Thoracic aorta (tissue), 2 donors: ENCODE results near the gene DHRSX. TPM values are rescaled to one million over a fixed set of nuclear protein-coding genes. Genes with fewer than 3 reads are reported as not detected.

Experiments used
- ATAC-seq: fragments of 150-250 bp; one replicate; pipeline ENCODE4 v1.8.0; 2017; ENCODE audit warnings: low read depth; ENCODE audit not compliant: insufficient number of reproducible peaks, low FRiP score
- DNase-seq: peaks from one replicate; pipeline ENCODE4 v3.0.0-alpha.2; 2020; ENCODE audit warnings: low spot score
- H3K27ac ChIP-seq, 2 donors: fragments of 200-600 bp; sonication (generic); 1 replicate in 1 of 2; 2 replicates in 1 of 2; pipeline ENCODE4 v1.5.1; 2016; ENCODE audit warnings: mild to moderate bottlenecking in 2 of 2, moderate library complexity in 2 of 2
- H3K27me3 ChIP-seq: fragments of 200-600 bp; sonication (generic); replicated peaks from 2 replicates; pipeline ENCODE4 v1.6.0; 2016; ENCODE audit warnings: mild to moderate bottlenecking; ENCODE audit not compliant: insufficient read depth
- H3K36me3 ChIP-seq: fragments of 200-600 bp; sonication (generic); one replicate; pipeline ENCODE4 v1.5.1; 2016
- H3K4me1 ChIP-seq, 2 donors: fragments of 200-600 bp; sonication (generic); 1 replicate in 1 of 2; 2 replicates in 1 of 2; pipeline versions ENCODE4 v1.5.1 to v1.6.0; 2016; ENCODE audit warnings: low read depth in 2 of 2, mild to moderate bottlenecking in 1 of 2; ENCODE audit not compliant: control insufficient read depth in 1 of 2
- H3K4me3 ChIP-seq: fragments of 200-600 bp; sonication (generic); 2 replicates; pipeline ENCODE4 v1.5.1; 2016; ENCODE audit warnings: mild to moderate bottlenecking
- H3K9me3 ChIP-seq: fragments of 200-600 bp; sonication (generic); 2 replicates; pipeline ENCODE4 v1.5.1; 2016
- total RNA-seq, 2 donors: library from RNA; depleted of rRNA; stranded (reverse); fragments of >200 nt; gene quantifications; one replicate each; pipeline versions ENCODE4 v1.1.0 to v1.2.3, GENCODE V29; 2016
- TF ChIP-seq, protein P1 (sequence below): fragments of 200-600 bp; sonication (generic); IDR thresholded peaks from one replicate; pipeline ENCODE4 v1.5.1; 2019; ENCODE audit warnings: antibody characterized with exemption

The DHRSX gene
- total RNA-seq, 2 donors from 2014 or later: 14.9 to 16.8 TPM

DNA sequence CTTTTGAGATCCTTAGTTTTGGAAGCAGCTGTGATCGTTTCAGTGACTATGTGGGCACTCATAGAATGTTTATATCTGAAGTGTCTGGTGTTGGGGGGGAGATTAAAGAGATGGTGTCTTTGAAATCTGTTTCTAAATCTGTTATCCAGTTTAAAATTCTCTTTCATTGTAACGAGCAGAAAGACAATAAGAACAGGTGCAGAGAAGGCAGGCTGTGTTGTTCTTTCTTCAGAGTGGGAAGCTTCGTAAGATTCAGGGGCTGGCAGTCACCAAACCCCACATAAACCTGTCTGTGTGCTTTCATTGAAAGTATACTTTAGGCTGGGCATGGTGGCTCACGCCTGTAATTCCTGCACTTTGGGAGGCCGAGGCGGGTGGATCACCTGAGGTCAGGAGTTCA lies 16.3 kb upstream of the DHRSX start:
- Histone ChIP-seq H3K36me3 (no peaks in the 10 kb centered on the region), H3K4me3 (no peak overlapping the region), H3K9me3 (no peaks in the 10 kb centered on the region), H3K27me3 (no peaks in the 10 kb centered on the region), H3K4me1 (no peaks in the 10 kb centered on the region), H3K27ac (no peak overlapping the region)
- no peak for DNase-seq
- TF ChIP-seq, protein P1, sequence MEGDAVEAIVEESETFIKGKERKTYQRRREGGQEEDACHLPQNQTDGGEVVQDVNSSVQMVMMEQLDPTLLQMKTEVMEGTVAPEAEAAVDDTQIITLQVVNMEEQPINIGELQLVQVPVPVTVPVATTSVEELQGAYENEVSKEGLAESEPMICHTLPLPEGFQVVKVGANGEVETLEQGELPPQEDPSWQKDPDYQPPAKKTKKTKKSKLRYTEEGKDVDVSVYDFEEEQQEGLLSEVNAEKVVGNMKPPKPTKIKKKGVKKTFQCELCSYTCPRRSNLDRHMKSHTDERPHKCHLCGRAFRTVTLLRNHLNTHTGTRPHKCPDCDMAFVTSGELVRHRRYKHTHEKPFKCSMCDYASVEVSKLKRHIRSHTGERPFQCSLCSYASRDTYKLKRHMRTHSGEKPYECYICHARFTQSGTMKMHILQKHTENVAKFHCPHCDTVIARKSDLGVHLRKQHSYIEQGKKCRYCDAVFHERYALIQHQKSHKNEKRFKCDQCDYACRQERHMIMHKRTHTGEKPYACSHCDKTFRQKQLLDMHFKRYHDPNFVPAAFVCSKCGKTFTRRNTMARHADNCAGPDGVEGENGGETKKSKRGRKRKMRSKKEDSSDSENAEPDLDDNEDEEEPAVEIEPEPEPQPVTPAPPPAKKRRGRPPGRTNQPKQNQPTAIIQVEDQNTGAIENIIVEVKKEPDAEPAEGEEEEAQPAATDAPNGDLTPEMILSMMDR: no peak
- no peak for ATAC-seq

DNA sequence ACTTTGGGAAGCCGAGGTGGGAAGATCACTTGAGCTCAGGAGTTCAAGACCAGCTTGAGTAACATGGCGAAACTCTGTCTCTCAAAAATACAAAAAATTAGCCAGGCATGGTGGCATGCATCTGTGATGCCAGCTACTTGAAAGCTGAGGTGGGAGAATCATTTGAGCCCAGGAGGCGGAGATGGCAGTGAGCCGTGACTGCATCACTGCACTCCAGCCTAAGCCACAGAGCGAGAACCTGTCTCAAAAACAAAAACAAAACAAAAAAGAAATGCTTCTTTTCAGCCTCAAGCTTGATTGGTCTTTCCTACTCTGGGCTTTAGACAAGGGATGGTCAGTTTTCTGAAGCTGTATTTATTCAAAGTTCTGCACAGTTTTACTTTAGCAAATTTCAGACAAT lies 15.8 kb upstream of the DHRSX start:
- no peak overlapping the region for H3K27ac ChIP-seq
- H3K9me3 ChIP-seq: no peaks in the 10 kb centered on the region
- DNase-seq (no peak), ATAC-seq (no peak)
- no peak overlapping the region for H3K4me3 ChIP-seq
- no peaks in the 10 kb centered on the region for H3K36me3 ChIP-seq
- H3K27me3 ChIP-seq: no peaks in the 10 kb centered on the region
- TF ChIP-seq, protein P1: no peak
- H3K4me1 ChIP-seq: no peaks in the 10 kb centered on the region

DNA sequence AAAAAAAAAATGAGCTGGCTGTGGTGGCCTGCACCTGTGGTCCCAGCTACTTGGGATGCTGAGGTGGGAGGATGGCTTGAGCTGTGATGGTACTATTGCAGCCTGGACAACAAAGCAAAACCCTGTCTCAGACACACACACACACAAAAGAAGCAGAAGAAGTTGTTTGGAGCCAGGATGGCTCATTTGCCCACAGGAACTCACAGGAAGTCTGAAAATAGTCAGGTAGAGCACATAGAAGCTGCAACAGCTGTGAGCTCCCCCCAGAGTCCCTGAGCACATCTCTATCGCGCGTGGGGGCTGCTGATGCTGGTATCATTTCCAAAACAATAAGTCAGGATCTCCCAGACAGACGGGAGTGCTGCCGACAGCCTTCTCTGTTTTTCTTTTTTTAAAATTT lies 13.4 kb upstream of the DHRSX start:
- H3K36me3 ChIP-seq: no peaks in the 10 kb centered on the region
- no peaks in the 10 kb centered on the region for H3K4me1 ChIP-seq
- H3K27me3 ChIP-seq: no peaks in the 10 kb centered on the region
- no peaks in the 10 kb centered on the region for H3K9me3 ChIP-seq
- no peak overlapping the region for H3K27ac ChIP-seq
- ATAC-seq (no peak), DNase-seq (no peak)
- H3K4me3 ChIP-seq: no peak overlapping the region
- TF ChIP-seq, protein P1: no peak

DNA sequence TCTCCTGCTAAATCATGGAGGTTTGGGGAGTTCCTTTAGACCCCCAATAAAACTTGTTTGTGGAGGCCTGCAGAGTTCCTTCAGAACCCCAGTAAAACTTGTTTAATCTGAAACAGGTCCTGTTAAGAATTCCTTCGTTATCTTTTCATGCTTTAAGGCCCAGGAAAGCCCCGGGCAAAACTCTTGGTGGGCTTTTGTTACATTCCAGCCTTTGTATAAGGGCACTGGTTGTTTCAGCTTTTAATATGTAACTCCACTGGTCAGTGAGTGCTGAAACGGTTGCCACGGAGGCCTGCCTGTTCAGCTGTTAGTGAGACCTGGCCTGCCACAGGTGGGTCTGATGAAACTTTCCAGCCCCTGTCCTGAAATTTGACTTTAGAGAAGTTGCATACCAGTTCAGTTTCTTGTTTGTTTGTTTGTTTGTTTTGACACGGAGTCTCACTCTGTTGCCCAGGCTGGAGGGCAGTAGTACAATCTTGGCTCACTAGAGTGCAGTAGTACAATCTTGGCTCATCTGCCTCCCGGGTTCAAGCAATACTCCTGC lies 12.4 kb upstream of the DHRSX start:
- Histone ChIP-seq H3K4me1 (no peaks in the 10 kb centered on the region), H3K9me3 (no peaks in the 10 kb centered on the region), H3K27me3 (no peaks in the 10 kb centered on the region), H3K27ac (no peak overlapping the region), H3K36me3 (no peaks in the 10 kb centered on the region), H3K4me3 (no peak overlapping the region)
- no peak for DNase-seq
- no peak for ATAC-seq
- TF ChIP-seq, protein P1: no peak

DNA sequence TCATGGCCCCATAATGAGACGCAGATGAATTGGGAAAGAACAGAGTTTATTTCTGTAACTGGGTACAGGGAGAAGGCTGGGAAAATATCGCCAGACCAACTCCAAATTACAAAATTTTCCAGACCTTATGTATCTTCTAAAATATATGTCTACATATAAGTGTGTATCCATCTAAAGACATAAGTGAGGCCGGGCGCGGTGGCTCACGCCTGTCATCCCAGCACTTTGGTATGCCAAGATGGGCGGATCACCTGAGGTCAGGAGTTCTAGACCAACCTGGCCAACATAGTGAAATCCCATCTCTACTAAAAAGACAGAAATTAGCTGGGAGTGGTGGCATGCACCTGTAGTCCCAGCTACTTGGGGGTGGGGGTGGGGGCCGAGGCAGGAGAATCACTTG lies 11.7 kb upstream of the DHRSX start:
- H3K9me3 ChIP-seq: no peaks in the 10 kb centered on the region
- H3K4me1 ChIP-seq: no peaks in the 10 kb centered on the region
- no peaks in the 10 kb centered on the region for H3K27me3 ChIP-seq
- H3K27ac ChIP-seq: no peak overlapping the region
- TF ChIP-seq, protein P1: no peak
- no peak overlapping the region for H3K4me3 ChIP-seq
- no peaks in the 10 kb centered on the region for H3K36me3 ChIP-seq
- DNase-seq (no peak), ATAC-seq (no peak)
